Mesenchymal stem cell (in vitro differentiated cells and primary cell): ENCODE measurements around the gene NCL.
A peak's percentile ranks its signal among the peaks of the same experiment; 100 is the strongest.
"Not testable (repeated sequence)": the region's sequence is repeated elsewhere in the genome, so short reads cannot be mapped to it uniquely, and the experiment has no call there.

Experiments
- DNase-seq: peaks from one replicate; pipeline ENCODE4 v3.0.0-alpha.2; 2013
- H2AFZ ChIP-seq: one replicate; pipeline ENCODE4 v1.6.1; 2013; ENCODE audit warnings: low read depth, mild to moderate bottlenecking, control low read depth, inconsistent platforms, low read length, moderate library complexity
- H2AK5ac ChIP-seq: 2 replicates; pipeline ENCODE4 v1.6.1; 2013; ENCODE audit warnings: low read length, moderate library complexity, mild to moderate bottlenecking, inconsistent platforms; ENCODE audit not compliant: severe bottlenecking
- H2BK120ac ChIP-seq: one replicate; pipeline ENCODE4 v1.6.1; 2013; ENCODE audit warnings: low read depth, mild to moderate bottlenecking, inconsistent platforms, low read length, moderate library complexity
- H2BK12ac ChIP-seq, 2 experiments: one replicate each; pipeline ENCODE4 v1.6.1; 2013; ENCODE audit warnings: inconsistent platforms in 2 of 2, low read length in 2 of 2, mild to moderate bottlenecking in 2 of 2, moderate library complexity in 2 of 2, control low read depth in 1 of 2
- H2BK15ac ChIP-seq: one replicate; pipeline ENCODE4 v1.6.1; 2013; ENCODE audit warnings: mild to moderate bottlenecking, low read depth, inconsistent platforms; ENCODE audit not compliant: poor library complexity, severe bottlenecking
- H2BK5ac ChIP-seq: 2 replicates; pipeline ENCODE4 v1.6.1; 2013; ENCODE audit warnings: low read depth, mild to moderate bottlenecking, low read length, control low read depth, inconsistent platforms; ENCODE audit not compliant: poor library complexity, severe bottlenecking
- H3K14ac ChIP-seq, 2 experiments: one replicate each; pipeline ENCODE4 v1.6.1; 2013; ENCODE audit warnings: inconsistent platforms in 2 of 2, low read length in 2 of 2, control low read depth in 1 of 2, mild to moderate bottlenecking in 1 of 2, moderate library complexity in 1 of 2
- H3K18ac ChIP-seq, 2 experiments: one replicate each; pipeline ENCODE4 v1.6.1; 2013; ENCODE audit warnings: inconsistent platforms in 2 of 2, low read length in 2 of 2, control low read depth in 1 of 2, low read depth in 1 of 2, mild to moderate bottlenecking in 1 of 2
- H3K23ac ChIP-seq, 2 experiments: one replicate each; pipeline ENCODE4 v1.6.1; 2013; ENCODE audit warnings: inconsistent platforms in 2 of 2, low read length in 2 of 2, mild to moderate bottlenecking in 2 of 2, moderate library complexity in 2 of 2, control low read depth in 1 of 2
- H3K27ac ChIP-seq: 2 replicates; pipeline ENCODE4 v1.5.1; 2013; ENCODE audit warnings: mild to moderate bottlenecking, moderate library complexity, low read length, control low read depth, inconsistent platforms; ENCODE audit not compliant: poor library complexity, severe bottlenecking
- H3K27me3 ChIP-seq, 2 experiments: 2 replicates each; pipeline versions ENCODE4 v1.6.1 to v1.7.0; 2013; ENCODE audit warnings: low read length in 2 of 2, mild to moderate bottlenecking in 2 of 2, moderate library complexity in 2 of 2, control low read depth in 1 of 2, inconsistent platforms in 1 of 2; ENCODE audit not compliant: control insufficient read depth in 1 of 2, insufficient read depth in 1 of 2
- H3K36me3 ChIP-seq, 2 experiments: 2 replicates each; pipeline versions ENCODE4 v1.6.1 to v1.7.0; 2013; ENCODE audit warnings: low read length in 2 of 2, control low read depth in 1 of 2, inconsistent platforms in 1 of 2, low read depth in 1 of 2, mild to moderate bottlenecking in 1 of 2; ENCODE audit not compliant: insufficient read depth in 2 of 2, control insufficient read depth in 1 of 2
- H3K4ac ChIP-seq, 2 experiments: one replicate each; pipeline ENCODE4 v1.6.1; 2013; ENCODE audit warnings: inconsistent platforms in 2 of 2, low read length in 2 of 2, mild to moderate bottlenecking in 2 of 2, moderate library complexity in 2 of 2, control low read depth in 1 of 2, low read depth in 1 of 2
- H3K4me1 ChIP-seq: 2 replicates; pipeline ENCODE4 v1.6.1; 2013; ENCODE audit warnings: low read depth, low read length, control low read depth; ENCODE audit not compliant: control insufficient read depth, insufficient read depth
- H3K4me2 ChIP-seq: 2 replicates; pipeline ENCODE4 v1.6.1; 2013; ENCODE audit warnings: low read length, mild to moderate bottlenecking, inconsistent platforms; ENCODE audit not compliant: poor library complexity, severe bottlenecking
- H3K4me3 ChIP-seq, 2 experiments: 2 replicates each; pipeline versions ENCODE4 v1.5.1 to v1.7.0; 2013; ENCODE audit warnings: low read length in 2 of 2, mild to moderate bottlenecking in 2 of 2, control low read depth in 1 of 2, low read depth in 1 of 2; ENCODE audit not compliant: insufficient read depth in 1 of 2
- H3K79me1 ChIP-seq: replicated peaks from 2 replicates; pipeline ENCODE4 v1.6.1; 2013; ENCODE audit warnings: mild to moderate bottlenecking, control low read depth, low read length, inconsistent platforms; ENCODE audit not compliant: poor library complexity, severe bottlenecking
- H3K9ac ChIP-seq: 2 replicates; pipeline ENCODE4 v1.7.0; 2013; ENCODE audit warnings: mild to moderate bottlenecking, low read length, moderate library complexity
- H3K9me3 ChIP-seq: 2 replicates; pipeline ENCODE4 v1.7.0; 2013; ENCODE audit warnings: mild to moderate bottlenecking, low read length; ENCODE audit not compliant: control insufficient read depth
- H4K8ac ChIP-seq: one replicate; pipeline ENCODE4 v1.6.1; 2013; ENCODE audit warnings: inconsistent platforms, mild to moderate bottlenecking, low read length, moderate library complexity
- H4K91ac ChIP-seq: one replicate; pipeline ENCODE4 v1.6.1; 2013; ENCODE audit warnings: mild to moderate bottlenecking, low read length, inconsistent platforms
- WGBS: methylation state at CpG from one replicate; pipeline ENCODE4 v1.1.7; 2013; ENCODE audit warnings: mixed read lengths; 5-methylcytosine and 5-hydroxymethylcytosine counted together

Gene NCL

DNA sequence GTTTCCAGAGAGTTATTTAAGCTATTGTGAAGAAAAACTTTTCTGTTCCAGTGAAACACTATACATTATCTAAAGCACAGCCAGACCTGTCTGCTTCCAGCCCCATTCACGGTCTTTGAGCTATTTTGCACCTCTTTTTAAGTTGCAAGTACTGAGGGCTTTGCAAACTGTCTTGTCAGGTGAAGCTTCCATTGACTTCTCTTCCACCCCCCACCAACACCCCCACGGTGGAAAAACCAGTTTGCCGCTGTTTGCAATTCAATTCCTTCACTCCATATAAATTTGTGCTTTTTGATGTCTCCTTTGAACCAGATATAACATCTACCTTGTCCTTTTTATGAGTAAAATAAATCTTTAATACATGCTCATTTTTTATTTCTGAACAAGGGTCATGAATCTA lies 53.0 kb downstream of the NCL start:
- Histone ChIP-seq H4K91ac (no peak overlapping the region), H3K4me2 (no peak overlapping the region), H3K27ac (peak overlapping the region; percentile 51), H3K9me3 (peaks cover 3% of the 10 kb centered on the region), H2BK12ac (no peak overlapping the region), H3K79me1 (no peaks in the 10 kb centered on the region), H2BK15ac (no peak overlapping the region), H2AFZ (no peak overlapping the region), H3K4me1 (peaks cover 10% of the 10 kb centered on the region), H3K27me3 (peaks cover 0 to 24% of the 10 kb centered on the region in 2 experiments), H3K4ac (no peak overlapping the region), H3K36me3 (no peaks in the 10 kb centered on the region), H3K14ac (no peak overlapping the region), H2BK120ac (no peak overlapping the region), H4K8ac (no peak overlapping the region), H2BK5ac (no peak overlapping the region), H3K4me3 (peak overlapping the region in 1 of 2 experiments; percentile 80), H3K18ac (no peak overlapping the region), H3K9ac (no peak overlapping the region), H3K23ac (no peak overlapping the region), H2AK5ac (peak overlapping the region; percentile 42)
- 49% methylated on average over 3 of the region's 3 CpGs for WGBS
- no peak for DNase-seq

DNA sequence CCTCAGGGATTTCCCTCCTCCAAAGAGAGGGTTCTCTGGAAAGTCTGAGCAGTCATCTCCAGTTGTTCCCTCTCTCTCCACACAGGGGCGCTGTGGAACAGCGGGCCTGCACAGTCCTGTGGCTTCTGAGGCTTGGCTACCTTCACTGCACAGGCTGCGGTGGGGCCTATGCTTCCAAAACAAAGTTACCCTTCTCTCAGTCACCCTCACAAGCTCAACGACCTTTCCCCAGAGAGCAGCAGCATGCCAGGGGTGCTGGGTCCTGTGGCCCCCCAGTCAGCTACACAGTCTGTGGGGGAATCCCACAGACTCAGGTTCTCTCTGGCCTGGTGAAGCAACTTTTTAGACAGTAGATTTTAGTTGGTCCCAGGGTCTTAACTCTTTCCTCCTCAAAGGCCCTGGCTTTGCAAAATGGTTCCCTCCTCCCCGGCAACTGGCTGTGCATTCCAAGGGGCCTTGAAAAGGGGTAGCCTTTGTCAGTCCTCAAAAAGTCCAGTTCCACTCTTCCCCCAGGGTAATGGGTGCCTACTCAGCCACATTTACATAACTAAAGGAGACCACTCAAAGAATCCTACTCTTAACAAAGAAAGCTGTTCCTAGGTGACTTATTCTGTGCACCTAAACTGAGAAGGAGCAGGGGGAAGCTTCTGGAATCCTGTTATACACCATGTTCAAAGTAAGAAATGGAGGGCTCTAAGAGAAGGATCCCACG lies 53.8 kb downstream of the NCL start:
- H3K36me3 ChIP-seq, result no peaks in the 10 kb centered on the region
- no peak overlapping the region for H4K8ac ChIP-seq
- H3K9ac ChIP-seq, result no peak overlapping the region
- H3K79me1 ChIP-seq, result peaks cover 1% of the 10 kb centered on the region
- H3K9me3 ChIP-seq, result peaks cover 3% of the 10 kb centered on the region
- H2BK120ac ChIP-seq, result no peak overlapping the region
- H3K27ac ChIP-seq, result no peak overlapping the region
- H3K4me2 ChIP-seq, result no peak overlapping the region
- H2AFZ ChIP-seq, result no peak overlapping the region
- H2BK15ac ChIP-seq, result no peak overlapping the region
- no peak overlapping the region for H3K14ac ChIP-seq
- H2BK5ac ChIP-seq, result no peak overlapping the region
- no peak overlapping the region for H3K18ac ChIP-seq
- H3K4me3 ChIP-seq, result peak overlapping the region in 1 of 2 experiments; percentile 31
- H3K4ac ChIP-seq, result no peak overlapping the region
- H4K91ac ChIP-seq, result no peak overlapping the region
- peaks cover 14% of the 10 kb centered on the region for H3K4me1 ChIP-seq
- H3K27me3 ChIP-seq, result peaks cover 0 to 24% of the 10 kb centered on the region in 2 experiments
- no peak overlapping the region for H2AK5ac ChIP-seq
- no peak overlapping the region for H3K23ac ChIP-seq
- H2BK12ac ChIP-seq, result no peak overlapping the region
- 58% methylated on average over 5 of the region's 6 CpGs for WGBS
- no peak for DNase-seq

DNA sequence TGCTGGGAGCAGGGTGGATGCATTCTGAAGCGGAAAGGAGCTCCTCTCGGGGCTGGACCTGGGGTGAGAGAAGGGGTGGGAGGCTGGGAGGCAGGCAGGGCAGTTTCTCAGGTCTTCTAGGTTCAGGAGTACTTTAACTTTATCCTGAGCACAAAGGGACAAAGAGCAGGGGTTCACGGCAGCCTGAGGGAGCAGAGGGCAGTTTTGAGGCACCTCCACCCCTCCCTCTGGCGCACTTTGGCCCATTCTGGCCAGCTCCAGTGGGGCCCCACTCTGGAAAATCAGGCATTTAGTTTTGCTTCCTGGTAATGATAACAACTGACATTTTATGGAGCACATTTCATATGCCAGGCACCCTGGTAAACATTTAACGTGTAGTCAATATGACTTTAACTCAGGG lies 54.5 kb downstream of the NCL start:
- H2BK12ac ChIP-seq, result no peak overlapping the region
- H3K9ac ChIP-seq, result no peak overlapping the region
- no peak overlapping the region for H3K4me3 ChIP-seq
- H3K14ac ChIP-seq, result no peak overlapping the region
- peak overlapping the region in 1 of 2 experiments; percentile 31 for H3K23ac ChIP-seq
- H2AK5ac ChIP-seq, result peak overlapping the region; percentile 21
- no peak overlapping the region for H2BK15ac ChIP-seq
- no peak overlapping the region for H2BK120ac ChIP-seq
- peaks cover 0 to 24% of the 10 kb centered on the region in 2 experiments for H3K27me3 ChIP-seq
- H3K4me1 ChIP-seq, result peaks cover 16% of the 10 kb centered on the region
- peaks cover 1% of the 10 kb centered on the region for H3K79me1 ChIP-seq
- no peak overlapping the region for H4K91ac ChIP-seq
- no peak overlapping the region for H2AFZ ChIP-seq
- DNase-seq, result no peak
- no peaks in the 10 kb centered on the region for H3K36me3 ChIP-seq
- no peak overlapping the region for H3K27ac ChIP-seq
- H2BK5ac ChIP-seq, result no peak overlapping the region
- H4K8ac ChIP-seq, result no peak overlapping the region
- H3K9me3 ChIP-seq, result peaks cover 3% of the 10 kb centered on the region
- WGBS, result 96% methylated on average over 5 of the region's 5 CpGs
- H3K4ac ChIP-seq, result no peak overlapping the region
- no peak overlapping the region for H3K4me2 ChIP-seq
- H3K18ac ChIP-seq, result no peak overlapping the region

DNA sequence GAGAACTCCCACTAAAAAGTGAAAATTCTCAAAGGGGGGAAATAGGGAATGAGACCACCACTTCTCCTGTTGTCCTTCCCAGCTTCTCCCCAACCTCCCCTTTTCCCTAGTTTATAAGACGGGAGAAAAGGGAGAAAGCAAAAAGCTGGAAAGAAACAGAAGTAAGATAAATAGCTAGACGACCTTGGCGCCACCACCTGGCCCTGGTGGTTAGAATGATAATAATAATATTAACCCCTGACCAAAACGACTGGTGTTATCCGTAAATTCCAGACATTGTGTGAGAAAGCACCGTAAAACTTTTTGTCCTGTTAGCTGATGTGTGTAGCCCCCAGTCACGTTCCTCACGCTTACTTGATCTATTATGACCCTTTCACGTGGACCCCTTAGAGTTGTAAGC lies 56.0 kb downstream of the NCL start:
- Histone ChIP-seq H3K27ac (peak overlapping the region; percentile 8), H3K27me3 (peaks cover 0 to 22% of the 10 kb centered on the region in 2 experiments), H3K4me1 (peaks cover 16% of the 10 kb centered on the region)
- H2BK5ac ChIP-seq, H4K91ac ChIP-seq, H3K4me3 ChIP-seq, H3K9ac ChIP-seq, H2AFZ ChIP-seq, H3K18ac ChIP-seq, H3K79me1 ChIP-seq, H3K23ac ChIP-seq, H3K14ac ChIP-seq, H3K36me3 ChIP-seq, H3K4me2 ChIP-seq, H2BK12ac ChIP-seq, H4K8ac ChIP-seq, H2AK5ac ChIP-seq, H3K4ac ChIP-seq, H2BK15ac ChIP-seq, H2BK120ac ChIP-seq, H3K9me3 ChIP-seq, DNase-seq: not testable (repeated sequence)
- 82% methylated on average over 9 of the region's 9 CpGs for WGBS
